Heart right ventricle (tissue), 16 donors: ENCODE data around the gene SELENOP. TPM values are rescaled to one million over a fixed set of nuclear protein-coding genes. Genes with fewer than 3 reads are reported as not detected.
A peak's percentile ranks its signal among the peaks of the same experiment; 100 is the strongest.

Experiments used
- ATAC-seq, 8 donors: fragments of 200-7000 bp; cut with Tn5 transposase; one replicate each; pipeline ENCODE4 v1.9.1; 2020; ENCODE audit warnings: mild to moderate bottlenecking in 8 of 8, moderate library complexity in 8 of 8, moderate number of reproducible peaks in 1 of 8
- DNase-seq, 2 donors: peaks; one replicate each; pipeline ENCODE4 v3.0.0-alpha.2; 2020
- H3K27ac ChIP-seq, 10 donors: fragments of 200-600 bp; sonication (generic) in 2 of 10; one replicate each; pipeline versions ENCODE4 v1.5.0 to v1.8.0; 2020 to 2022; ENCODE audit warnings: mild to moderate bottlenecking in 3 of 10
- H3K27me3 ChIP-seq, 7 donors: fragments of 200-600 bp; one replicate each; pipeline ENCODE4 v1.8.0; 2021 to 2022; ENCODE audit warnings: mild to moderate bottlenecking in 2 of 7
- H3K36me3 ChIP-seq, 9 donors: fragments of 200-600 bp; sonication (generic) in 1 of 9; one replicate each; pipeline versions ENCODE4 v1.5.0 to v1.8.0; 2020 to 2022; ENCODE audit warnings: mild to moderate bottlenecking in 2 of 9
- H3K4me1 ChIP-seq, 9 donors: fragments of 200-600 bp; sonication (generic) in 1 of 9; one replicate each; pipeline versions ENCODE4 v1.5.0 to v1.8.0; 2020 to 2022; ENCODE audit warnings: mild to moderate bottlenecking in 4 of 9
- H3K4me3 ChIP-seq, 10 donors: fragments of 200-600 bp; sonication (generic) in 2 of 10; one replicate each; pipeline versions ENCODE4 v1.5.0 to v1.8.0; 2020 to 2022; ENCODE audit warnings: mild to moderate bottlenecking in 7 of 10, moderate library complexity in 2 of 10
- H3K9me3 ChIP-seq, 11 donors: fragments of 200-600 bp in 10 of 11; sonication (generic) in 2 of 11; one replicate each; pipeline versions ENCODE4 v1.5.0 to v1.8.0; 2013 to 2022; ENCODE audit warnings: mild to moderate bottlenecking in 2 of 11, control low read depth in 1 of 11, moderate library complexity in 1 of 11
- CTCF ChIP-seq, 9 donors: fragments of 200-600 bp; sonication (generic) in 2 of 9; IDR thresholded peaks; one replicate each; pipeline versions ENCODE4 v1.5.0 to v1.8.0; 2021 to 2022; ENCODE audit warnings: antibody characterized with exemption in 9 of 9, mild to moderate bottlenecking in 5 of 9, moderate library complexity in 1 of 9
- WGBS, 2 donors: extraction: QIAGEN DNeasy Blood & Tissue Kit; methylation state at CpG; one replicate each; pipeline ENCODE4 v1.1.7; 2013; ENCODE audit warnings: inconsistent platforms in 1 of 2; 5-methylcytosine and 5-hydroxymethylcytosine counted together
- intact Hi-C, 10 donors: fragments of 100-400 bp; cut with DNase I; formaldehyde crosslinking; loops; one replicate each; pipeline versions ENCODE4 v1.11.1 to v1.14.2; 2022
- polyA plus RNA-seq, 2 donors: library from polyadenylated mRNA; stranded (reverse); fragments of 200-250 nt; gene quantifications; one replicate each; pipeline ENCODE4 v1.2.3, GENCODE V29; 2013
- total RNA-seq, 10 donors: library from RNA; stranded (reverse); fragmentation: NEBNext Ultra II Directional in 3 of 10; extraction: Animal tissue kit (Norgen Biotek cat#: 25700) in 3 of 10; gene quantifications; one replicate each; pipeline versions ENCODE4 v1.2.1 to v1.2.4, GENCODE V29; 2021 to 2023
- donor health status: Arrhythmogenic right ventricular cardiomyopathy.
- donor health status: ischemic (EF 13 %, LVEDD 7.1; RV severe dilation, severe dysfunction).
- donor health status: healthy with polysubstance abuse.
- donor health status: DM: no; HTN: yes; CAD: no.
- donor health status: DM: no; HTN: no; CAD: no.
- donor health status: ischemic (EF 25% LVEDD 6.9; RV normal size, moderate dysfunction).
- donor health status: ischemic (EF 25% LVEDD 5.7; RV mildly dilated, moderate dysfunction).
- donor health status: healthy.
- donor health status: DM: yes; HTN: yes; CAD: no.
- donor health status: Ischemic cardiomyopathy.
- donor health status: ischemic (EF 35%, LVEDD 5.7; RV mildly dilated, moderate dysfunction).
- donor health status: nonischemic (EF 11% LVEDD 7.7; RV severe dilation, severe dysfunction).
- donor health status: DM: yes; HTN: yes; CAD: no.
- donor health status: PGD.
- donor health status: ischemic (EF 29% LVEDD 5.4; RV normal size, mild dysfunction).
- donor health status: nonischemic (EF 23%, LVEDD 6.1; RV moderate dilation, normal function).

SELENOP gene
- total and polyA plus RNA-seq, 12 donors: 45.9 to 373 (median 169) TPM

- Histone ChIP-seq H3K27me3 (peaks cover 0 to 6% (median 0%) of the 10 kb centered on the region in 7 donors), H3K4me1 (peaks cover 0 to 9% (median 0%) of the 10 kb centered on the region in 9 donors), H3K27ac (no peak overlapping the region), H3K9me3 (peaks cover 0 to 5% (median 0%) of the 10 kb centered on the region in 11 donors), H3K36me3 (no peaks in the 10 kb centered on the region), H3K4me3 (no peak overlapping the region)
- DNase-seq (no peak), ATAC-seq (no peak)
- TF ChIP-seq CTCF (IDR thresholded peaks at IDR 0.05): no peak
- 96 to 98% methylated on average over 1 of the region's 1 CpG for WGBS, 2 donors
- intact Hi-C loops: loop anchor here in 7 of 10 donors (10.0 kb wide), 3 partner anchors 337 to 907 kb away; partner anchors contain the start of gene GHR (in 3 of the 7)
These were observed 49.9 kb downstream of the SELENOP start for GRCh38 chr5:42761791-42762190.

- Histone ChIP-seq H3K36me3 (no peaks in the 10 kb centered on the region), H3K9me3 (peaks cover 0 to 4% (median 0%) of the 10 kb centered on the region in 11 donors), H3K27ac (no peak overlapping the region), H3K4me1 (peaks cover 0 to 10% (median 0%) of the 10 kb centered on the region in 9 donors), H3K4me3 (no peak overlapping the region), H3K27me3 (peaks cover 0 to 11% (median 0%) of the 10 kb centered on the region in 7 donors)
- ATAC-seq (no peak), DNase-seq (no peak)
- intact Hi-C loops: loop anchor here in 7 of 10 donors (10.0 kb wide), 3 partner anchors 336 to 906 kb away; partner anchors contain the start of gene GHR (in 3 of the 7)
- 94 to 96% methylated on average over 4 of the region's 4 CpGs for WGBS, 2 donors
- no peak for TF ChIP-seq CTCF (IDR thresholded peaks at IDR 0.05)
These were observed 51.3 kb downstream of the SELENOP start for GRCh38 chr5:42760426-42760825.

- Histone ChIP-seq H3K9me3 (no peaks in the 10 kb centered on the region), H3K27me3 (peaks cover 0 to 11% (median 0%) of the 10 kb centered on the region in 7 donors), H3K27ac (no peak overlapping the region), H3K4me1 (peaks cover 0 to 10% (median 0%) of the 10 kb centered on the region in 9 donors), H3K4me3 (no peak overlapping the region), H3K36me3 (no peaks in the 10 kb centered on the region)
- WGBS, 2 donors: 80 to 94% methylated on average over 2 of the region's 2 CpGs
- ATAC-seq (no peak), DNase-seq (no peak)
- intact Hi-C loops: no loop called here
- TF ChIP-seq CTCF (IDR thresholded peaks at IDR 0.05): no peak
These were observed 52.2 kb downstream of the SELENOP start for GRCh38 chr5:42759456-42759855.

GRCh38 chr5:42756606-42757601 is 54.8 kb downstream of the SELENOP start, which contains the start of gene CCDC152:
Gene CCDC152, plus strand, starts transcription at chr5:42756818. Its CDS starts 2,304 bp downstream, at chr5:42759122.
- peak within 1 kb of the TSS in 9 of 10 donors; percentile 13 to 48 (median 44) for H3K4me3 ChIP-seq
- no peak within 1 kb of the TSS for H3K27ac ChIP-seq
- no peaks in the 10 kb centered on the region for H3K36me3 ChIP-seq
- peaks cover 0 to 11% (median 0%) of the 10 kb centered on the region in 7 donors for H3K27me3 ChIP-seq
- ATAC-seq (peak in 4 of 8 donors; percentile 38 to 70 (median 52)), DNase-seq (peak in 1 of 2 donors; percentile 5)
- no peaks in the 10 kb centered on the region for H3K9me3 ChIP-seq
- H3K4me1 ChIP-seq: peaks cover 0 to 10% (median 0%) of the 10 kb centered on the region in 9 donors
- WGBS, 2 donors: 16 to 22% methylated on average over 35 of the region's 35 CpGs
- intact Hi-C loops: no loop called here
- no peak for TF ChIP-seq CTCF (IDR thresholded peaks at IDR 0.05)
